UCSD-AML1 (cell line): Measurements from ENCODE around the gene LZTS3.
A peak's percentile ranks its signal among the peaks of the same experiment; 100 is the strongest.
"Not testable (repeated sequence)": the region's sequence is repeated elsewhere in the genome, so short reads cannot be mapped to it uniquely, and the experiment has no call there.

Experiments used
- DNase-seq: peaks from one replicate; lab custom pipeline; 2025; ENCODE audit not compliant: unreplicated experiment; lab: John Stamatoyannopoulos, UW

The LZTS3 gene

DNA sequence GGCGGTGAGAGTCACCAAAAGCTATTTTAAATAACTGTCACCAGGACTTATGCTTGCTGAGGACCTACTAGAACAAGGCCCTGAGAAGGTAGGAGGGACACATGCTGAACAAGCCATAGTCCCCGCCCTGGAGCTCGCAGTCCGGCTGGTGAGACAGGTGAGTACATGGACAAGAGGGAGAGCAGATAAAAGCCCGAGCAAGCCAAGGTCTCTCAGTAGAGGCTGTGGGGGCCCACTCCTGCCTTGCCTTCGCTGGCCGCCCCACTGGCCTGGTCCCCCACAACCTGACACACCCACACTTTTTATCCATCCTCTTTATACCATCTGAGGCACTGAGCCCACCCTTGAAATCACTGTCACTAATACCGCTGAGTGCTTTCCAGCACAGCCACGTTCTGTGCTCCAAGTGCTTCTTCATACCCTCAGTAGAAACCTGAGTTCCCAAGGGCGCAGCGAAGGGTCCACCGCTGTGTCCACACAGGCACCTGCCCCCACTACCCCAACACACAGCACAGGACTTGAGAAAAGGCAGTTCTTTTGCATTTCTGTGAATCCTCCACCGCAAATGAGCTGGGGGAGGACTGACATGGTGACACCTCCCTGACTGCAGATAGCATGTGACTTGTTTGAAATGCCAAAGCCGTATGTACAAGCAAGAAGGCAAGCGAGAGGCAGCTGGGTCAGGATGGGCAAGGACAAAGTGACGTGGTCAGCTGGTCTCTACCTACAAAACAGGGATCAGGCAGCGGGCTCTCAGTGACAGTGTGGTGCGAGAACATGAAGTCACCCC is 19.1 kb upstream of the LZTS3 start:
- no peak for DNase-seq

- DNase-seq = no peak
Observed at GRCh38 chr20:3190681-3191111, 17.3 kb upstream of the LZTS3 start.

DNA sequence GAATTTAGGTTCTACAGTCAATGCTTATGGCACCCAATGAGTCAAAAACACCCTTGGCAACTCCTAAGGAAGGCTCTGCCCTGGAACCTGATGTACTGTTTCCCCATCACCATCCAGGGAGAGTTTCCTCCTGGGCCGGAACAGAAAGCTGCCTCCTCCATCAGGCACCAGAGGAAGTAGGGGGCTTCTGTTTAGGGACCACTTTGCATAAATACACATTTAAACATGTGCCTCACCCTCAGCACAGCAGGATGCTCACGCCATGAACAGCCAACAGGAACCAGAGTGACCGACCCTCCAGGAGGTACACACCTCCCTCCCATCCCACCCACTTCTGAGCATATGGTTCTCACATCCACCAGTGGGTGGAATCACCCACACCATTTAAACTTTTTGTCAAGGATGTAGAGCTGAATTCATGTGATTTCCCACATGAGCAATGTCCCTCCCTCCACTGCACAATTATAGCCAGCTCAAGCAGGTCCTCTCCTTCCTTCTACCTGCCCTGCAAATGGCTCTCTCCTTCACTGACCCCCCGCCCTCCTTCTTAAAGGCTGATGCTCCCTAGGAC is 16.3 kb upstream of the LZTS3 start:
- DNase-seq = no peak

DNA sequence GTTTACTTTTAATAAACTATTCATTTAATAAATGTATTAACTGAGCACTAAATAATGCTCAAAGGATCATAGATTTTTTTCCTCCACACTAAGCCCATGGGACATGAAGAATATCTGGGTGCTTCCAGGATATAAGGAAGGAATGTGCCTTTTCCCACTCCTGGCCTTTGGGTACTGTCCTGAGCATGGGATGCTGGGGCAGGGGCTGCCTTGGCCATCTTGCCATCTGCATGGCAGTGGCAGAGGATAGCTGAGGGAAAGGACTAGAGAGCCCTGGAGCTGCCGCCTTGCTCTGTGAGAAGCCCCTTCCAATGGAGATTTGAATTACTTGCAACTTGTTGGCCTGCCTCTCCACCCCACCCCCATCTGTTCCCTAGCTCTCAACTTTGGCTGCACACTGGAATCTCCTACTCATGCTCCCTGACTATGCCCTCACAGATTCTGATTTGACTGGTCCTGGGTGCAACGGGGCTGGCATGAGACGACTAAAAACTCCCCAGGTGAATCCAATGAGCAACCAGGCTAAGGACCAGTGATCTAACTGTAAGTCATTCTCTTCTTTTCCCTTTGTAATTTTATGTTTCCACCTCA is 15.6 kb upstream of the LZTS3 start:
- DNase-seq = no peak

DNA sequence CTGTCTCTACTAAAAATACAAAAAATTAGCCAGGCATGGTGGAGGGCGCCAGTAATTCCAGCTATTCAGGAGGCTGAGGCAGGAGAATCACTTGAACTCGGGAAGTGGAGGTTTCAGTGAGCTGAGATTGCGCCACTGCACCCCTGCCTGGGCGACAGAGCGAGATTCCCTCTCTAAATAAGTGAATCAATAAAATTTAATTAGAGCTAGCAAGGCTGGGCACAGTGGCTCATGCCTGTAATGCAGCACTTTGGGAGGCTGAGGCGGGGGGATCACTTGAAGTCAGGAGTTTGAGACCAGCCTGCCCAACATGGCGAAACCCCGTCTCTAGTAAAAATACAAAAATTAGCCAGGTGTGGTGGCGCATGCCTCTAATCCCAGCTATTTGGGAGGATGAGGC is 14.5 kb upstream of the LZTS3 start:
- DNase-seq = not testable (repeated sequence)

DNA sequence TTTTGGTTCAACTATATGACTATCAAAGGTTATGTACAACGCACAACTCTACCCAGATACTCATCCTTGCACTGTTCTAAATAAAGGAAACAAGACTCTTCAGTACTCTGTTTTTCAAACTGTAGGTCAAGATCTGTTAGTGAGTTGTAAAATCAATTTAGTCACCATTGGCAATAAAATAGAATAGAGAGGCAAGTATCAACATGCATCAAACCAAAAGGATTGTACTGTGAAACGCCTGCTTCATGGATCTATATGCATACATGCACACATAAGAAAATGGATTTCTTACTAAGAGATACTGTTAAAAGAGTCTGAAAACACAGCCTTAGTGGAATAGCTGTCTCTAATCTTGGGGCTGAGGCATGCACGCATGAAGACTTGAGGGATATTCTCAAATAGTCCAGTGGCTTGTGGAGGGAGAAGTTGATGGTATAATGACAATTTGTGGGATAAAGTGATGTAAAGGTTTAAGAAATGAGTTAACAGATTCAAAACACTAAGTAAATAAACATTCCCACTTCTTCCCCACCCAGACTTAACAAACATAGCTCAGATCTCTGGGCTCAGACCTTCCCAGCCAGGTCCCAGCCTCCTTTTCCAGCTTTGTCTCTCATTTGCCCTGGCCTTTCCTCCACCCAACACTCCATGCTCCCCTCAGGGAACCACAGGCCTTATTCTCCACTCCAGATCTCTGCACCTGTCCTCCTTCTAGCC is 10.7 kb upstream of the LZTS3 start:
- no peak for DNase-seq

DNA sequence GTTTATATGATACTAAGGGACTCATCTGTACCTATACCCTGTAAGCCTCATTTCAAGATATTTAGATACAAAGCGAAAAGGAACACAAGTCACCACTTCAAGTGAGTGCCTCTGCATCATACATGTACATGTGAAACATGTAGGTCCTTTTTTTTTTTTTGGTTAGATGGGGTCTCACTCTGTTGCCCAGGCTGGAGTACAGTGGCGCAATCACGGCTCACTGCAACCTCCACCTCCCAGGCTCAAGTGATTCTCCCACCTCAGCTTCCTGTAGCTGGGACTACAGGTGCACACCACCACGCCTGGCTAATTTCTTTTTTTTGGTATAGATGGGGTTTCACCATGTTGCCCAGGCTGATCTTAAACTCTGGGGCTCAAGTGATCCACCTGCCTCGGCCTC is 9.1 kb upstream of the LZTS3 start:
- not testable (repeated sequence) for DNase-seq

DNA sequence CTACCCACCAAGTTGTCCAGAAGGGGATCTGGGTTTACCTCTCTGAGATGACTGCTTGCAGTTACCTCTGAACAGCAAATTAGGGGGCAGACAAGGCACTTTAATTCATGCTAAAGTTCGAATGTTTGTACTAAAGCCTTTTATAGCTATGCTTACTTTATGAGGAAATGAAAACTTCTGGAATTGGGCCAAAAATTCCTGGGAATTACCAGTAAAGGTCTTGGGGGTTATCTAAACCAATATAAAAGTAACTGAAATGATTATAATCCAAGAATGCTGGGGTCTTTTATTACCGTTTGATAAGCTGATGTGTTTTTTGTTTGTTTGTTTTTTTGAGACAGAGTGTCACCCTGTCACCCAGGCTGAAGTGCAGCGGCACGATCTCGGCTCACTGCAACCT is 7.9 kb upstream of the LZTS3 start:
- DNase-seq = no peak

- no peak for DNase-seq
Observed at GRCh38 chr20:3180319-3180718, 7.0 kb upstream of the LZTS3 start.

DNA sequence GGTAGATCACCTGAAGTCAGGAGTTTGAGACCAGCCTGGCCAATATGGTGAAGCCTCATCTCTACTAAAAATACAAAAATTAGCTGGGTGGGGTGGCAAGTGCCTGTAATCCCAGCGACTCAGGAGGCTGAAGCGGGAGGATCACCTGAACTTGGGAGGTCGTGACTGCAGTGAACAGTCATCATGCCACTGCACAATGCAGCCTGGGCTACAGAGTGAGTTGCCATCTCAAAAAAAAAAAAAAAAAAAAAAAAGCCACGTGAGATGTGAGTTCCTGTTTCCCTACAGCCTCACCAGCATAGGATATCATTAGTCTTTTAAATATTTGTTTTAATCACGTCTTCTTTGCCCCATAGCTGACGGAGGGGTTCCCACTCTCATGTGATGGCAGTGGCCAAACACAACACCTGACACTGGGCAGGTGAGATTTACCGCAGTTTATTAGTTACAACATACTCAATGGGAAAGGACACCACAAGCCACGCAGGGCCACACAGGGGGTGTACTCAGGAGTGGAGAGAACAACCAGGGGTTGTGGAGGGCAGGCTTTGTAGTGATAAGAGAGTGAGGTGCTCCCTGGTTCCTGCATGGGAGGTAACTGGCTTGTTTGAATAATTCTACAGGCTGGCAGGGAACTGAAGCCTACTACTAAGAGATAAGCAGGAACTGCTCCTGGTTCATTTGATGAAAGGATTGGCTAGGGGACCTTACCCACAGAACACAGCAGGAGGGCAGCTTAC is 4.6 kb upstream of the LZTS3 start:
- DNase-seq = peak; percentile 21

DNA sequence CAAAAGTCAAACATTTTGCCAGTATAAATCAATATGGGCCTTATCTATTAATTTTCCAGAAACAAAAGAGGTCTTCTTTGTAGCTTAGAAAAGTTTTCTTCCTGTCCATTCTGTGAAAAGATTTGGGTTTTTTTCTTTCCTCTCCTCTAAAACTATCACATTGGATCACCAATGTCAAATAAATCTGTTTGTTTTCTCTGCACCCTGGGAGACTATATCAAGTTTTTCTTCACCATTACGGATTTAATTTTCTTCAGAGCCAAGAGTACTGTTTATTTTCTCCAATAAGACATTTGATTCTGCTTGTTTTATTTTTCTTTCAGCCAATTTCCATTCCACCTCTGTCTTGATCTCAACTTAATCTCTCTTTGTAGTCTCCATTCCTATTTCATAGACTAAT is 1.9 kb upstream of the LZTS3 start:
- DNase-seq = no peak

GRCh38 chr20:3174442-3175261 is 1.3 kb upstream of the LZTS3 start:
- DNase-seq = no peak

- DNase-seq = peak; percentile 90
Observed at GRCh38 chr20:3173610-3174441, 477 bp upstream of the LZTS3 start.

DNA sequence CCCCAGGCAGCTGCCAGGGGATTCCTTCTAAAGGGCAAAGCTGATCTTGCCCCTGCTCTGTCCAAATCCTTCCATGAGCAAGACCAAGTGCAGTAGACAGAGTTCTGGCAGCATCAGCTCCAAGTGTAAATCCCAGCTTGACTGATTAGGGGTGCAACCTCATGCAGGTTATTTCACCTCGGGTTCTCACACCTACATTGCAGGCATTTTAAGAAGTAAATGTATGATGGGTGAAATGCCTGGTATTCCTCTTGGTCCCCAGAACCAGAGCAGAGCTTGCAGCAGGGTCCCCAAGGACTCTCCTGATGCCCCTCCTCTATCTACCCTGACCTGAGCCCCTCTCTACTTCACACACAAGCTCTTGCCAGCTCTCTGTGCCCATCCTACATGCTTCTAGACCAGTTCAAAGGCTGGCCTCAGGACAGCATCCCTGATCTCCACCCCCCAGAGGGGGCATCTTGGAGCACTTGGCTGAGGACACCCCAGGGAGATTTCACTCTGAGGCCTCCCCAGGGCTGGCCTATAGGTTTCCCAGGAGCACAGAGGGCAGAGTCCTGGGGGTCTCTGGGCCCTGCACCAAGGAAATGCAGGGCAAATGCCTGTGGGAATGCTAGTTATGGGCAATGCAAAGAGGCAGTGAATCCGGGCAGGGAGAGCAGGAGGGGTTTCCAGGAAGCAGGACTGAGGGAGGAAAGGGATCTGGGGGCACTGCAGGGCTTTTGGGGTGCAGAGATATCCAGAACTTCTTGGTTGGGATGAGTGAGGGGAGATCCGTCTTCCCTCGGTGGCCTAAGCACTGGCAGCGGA is 1.0 kb downstream of the LZTS3 start:
- DNase-seq = no peak

DNA sequence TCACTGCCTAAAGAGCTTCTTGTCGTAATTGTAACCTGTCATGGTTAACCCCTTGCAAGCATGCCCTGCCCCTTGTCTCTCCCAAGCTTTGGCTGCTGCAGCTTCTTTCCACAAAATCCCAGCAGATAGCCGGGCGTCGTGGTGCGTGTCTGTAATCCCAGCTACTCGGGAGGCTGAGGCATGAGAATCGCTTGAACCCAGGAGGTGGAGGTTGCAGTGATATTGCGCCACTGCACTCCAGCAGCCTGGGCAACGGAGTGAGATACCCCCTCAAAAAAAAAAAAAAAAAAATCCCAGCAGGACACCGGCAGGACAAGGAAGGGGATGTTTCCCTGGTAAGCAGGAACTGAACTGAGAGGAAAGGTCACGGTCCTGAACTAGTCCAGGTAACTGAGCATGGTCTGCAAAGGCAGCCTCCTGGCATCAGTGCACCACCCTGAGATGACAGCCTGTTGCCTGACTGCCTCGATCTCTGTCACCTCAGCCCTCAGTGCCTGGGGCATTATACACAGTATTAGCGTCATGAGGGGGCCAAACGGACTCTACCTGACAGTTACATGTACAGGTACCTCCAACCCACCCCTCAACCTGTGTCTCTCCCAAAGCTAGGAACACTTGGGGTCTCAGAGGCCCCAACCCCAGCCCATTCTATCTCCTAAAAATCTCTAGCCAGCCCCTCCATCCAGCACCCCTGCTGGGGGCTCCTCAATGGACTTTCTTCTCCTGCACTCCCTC is 1.8 kb downstream of the LZTS3 start:
- no peak for DNase-seq

- DNase-seq = no peak
Observed at GRCh38 chr20:3168829-3169590, 4.3 kb downstream of the LZTS3 start.
